ENCODE measurements around the gene SSBP3. TPM values are rescaled to one million over a fixed set of nuclear protein-coding genes. Genes with fewer than 3 reads are reported as not detected.
"Not testable (repeated sequence)": the region's sequence is repeated elsewhere in the genome, so short reads cannot be mapped to it uniquely, and the experiment has no call there.

SSBP3 gene
- total RNA-seq, 1 donor from 2014 or later, result 44.0 TPM

- ATAC-seq (no peak), DNase-seq (no peak)
- no peaks in the 10 kb centered on the region for H3K9me3 ChIP-seq
- H3K36me3 ChIP-seq, result peaks cover 90% of the 10 kb centered on the region
- H3K4me3 ChIP-seq, result no peak overlapping the region
- intact Hi-C loops (cut with DNase I), result no loop called here
- no peak overlapping the region for H3K27ac ChIP-seq
- no peak for TF ChIP-seq CTCF (IDR thresholded peaks at IDR 0.05)
- H3K4me1 ChIP-seq, result peaks cover 19% of the 10 kb centered on the region
- H3K27me3 ChIP-seq (ENCODE audit: low read depth), result no peaks in the 10 kb centered on the region
These were observed 190.7 kb downstream of the SSBP3 start for GRCh38 chr1:54215523-54215922.

- no peak for TF ChIP-seq CTCF (IDR thresholded peaks at IDR 0.05)
- Histone ChIP-seq H3K27me3 (ENCODE audit: low read depth) (no peaks in the 10 kb centered on the region), H3K4me3 (no peak overlapping the region), H3K4me1 (no peaks in the 10 kb centered on the region), H3K27ac (no peak overlapping the region), H3K36me3 (peaks cover 100% of the 10 kb centered on the region), H3K9me3 (no peaks in the 10 kb centered on the region)
- DNase-seq (no peak), ATAC-seq (no peak)
- intact Hi-C loops (cut with DNase I), result no loop called here
These were observed 193.3 kb downstream of the SSBP3 start for GRCh38 chr1:54212872-54213271.

GRCh38 chr1:54207896-54208295, 198.3 kb downstream of the SSBP3 start:
- H3K36me3 ChIP-seq, result peaks cover 78% of the 10 kb centered on the region
- H3K4me3 ChIP-seq; intact Hi-C loops (cut with DNase I); H3K4me1 ChIP-seq; H3K9me3 ChIP-seq; H3K27me3 ChIP-seq (ENCODE audit: low read depth); H3K27ac ChIP-seq; ATAC-seq; DNase-seq: not testable (repeated sequence)

- DNase-seq, result no peak
- intact Hi-C loops (cut with DNase I), result no loop called here
- Histone ChIP-seq H3K27me3 (ENCODE audit: low read depth) (no peaks in the 10 kb centered on the region), H3K4me1 (no peaks in the 10 kb centered on the region), H3K27ac (no peak overlapping the region), H3K36me3 (peaks cover 78% of the 10 kb centered on the region), H3K9me3 (no peaks in the 10 kb centered on the region), H3K4me3 (no peak overlapping the region)
- TF ChIP-seq CTCF (IDR thresholded peaks at IDR 0.05), result no peak
- no peak for ATAC-seq
These were observed 198.9 kb downstream of the SSBP3 start for GRCh38 chr1:54207287-54207686.

- H3K27ac ChIP-seq, result no peak overlapping the region
- H3K4me1 ChIP-seq, result peaks cover 17% of the 10 kb centered on the region
- no peak overlapping the region for H3K4me3 ChIP-seq
- intact Hi-C loops (cut with DNase I), result no loop called here
- DNase-seq, result no peak
- no peak for ATAC-seq
- H3K9me3 ChIP-seq, result no peaks in the 10 kb centered on the region
- TF ChIP-seq CTCF (IDR thresholded peaks at IDR 0.05), result no peak
- no peaks in the 10 kb centered on the region for H3K27me3 ChIP-seq (ENCODE audit: low read depth)
- H3K36me3 ChIP-seq, result peaks cover 47% of the 10 kb centered on the region
These were observed 202.0 kb downstream of the SSBP3 start for GRCh38 chr1:54204199-54204598.

GRCh38 chr1:54200519-54200997, 205.6 kb downstream of the SSBP3 start:
- Histone ChIP-seq H3K4me3 (peak overlapping the region; percentile 99), H3K27ac (peak overlapping the region; percentile 83), H3K4me1 (peaks cover 23% of the 10 kb centered on the region), H3K36me3 (peaks cover 17% of the 10 kb centered on the region), H3K9me3 (no peaks in the 10 kb centered on the region), H3K27me3 (ENCODE audit: low read depth) (no peaks in the 10 kb centered on the region)
- TF ChIP-seq CTCF (IDR thresholded peaks at IDR 0.05), result no peak
- ATAC-seq (peak in 1 of 2 donors; percentile 19), DNase-seq (no peak)
- intact Hi-C loops (cut with DNase I), result no loop called here

All from lower lobe of right lung (tissue), 2 donors.